ENCODE data around the gene LIN37.
"Not testable (repeated sequence)": the region's sequence is repeated elsewhere in the genome, so short reads cannot be mapped to it uniquely, and the experiment has no call there.

The LIN37 gene

GRCh38 chr19:35766571-35767104, 18.3 kb downstream of the LIN37 start:
- no peak overlapping the region for H3K4ac ChIP-seq (ENCODE audit: low read depth, low read length)
- no peaks in the 10 kb centered on the region for H3K79me1 ChIP-seq (ENCODE audit: low read length)
- no peak overlapping the region for H2BK12ac ChIP-seq (ENCODE audit: low read length)
- H3K9ac ChIP-seq (ENCODE audit: low read length) = no peak overlapping the region
- no CpG with 5 or more reads among the region's 11 CpGs for WGBS (ENCODE audit: extremely low coverage, insufficient coverage, insufficient read length)
- no peak overlapping the region for H4K12ac ChIP-seq (ENCODE audit: low read depth, low read length)
- H3K79me2 ChIP-seq (ENCODE audit: control insufficient read depth, insufficient read depth, low read length, poor library complexity) = no peaks in the 10 kb centered on the region
- no peak overlapping the region for H2AK5ac ChIP-seq (ENCODE audit: low read length)
- no peak overlapping the region for H2BK5ac ChIP-seq (ENCODE audit: low read depth, low read length, poor library complexity)
- H2BK120ac ChIP-seq (ENCODE audit: insufficient read depth, low read length, poor library complexity) = no peak overlapping the region
- no peaks in the 10 kb centered on the region for H3K27me3 ChIP-seq (ENCODE audit: insufficient read depth, low read length)
- no peak for DNase-seq
- no peak overlapping the region for H4K91ac ChIP-seq (ENCODE audit: low read depth, low read length)
- H3K18ac ChIP-seq (ENCODE audit: low read length) = no peak overlapping the region
- H3K23ac ChIP-seq (ENCODE audit: low read length) = no peak overlapping the region
- H3K9me3 ChIP-seq (ENCODE audit: insufficient read depth, low read depth, low read length) = peaks cover 2% of the 10 kb centered on the region
- no peak overlapping the region for H3K4me2 ChIP-seq (ENCODE audit: low read length)
- H3K27ac ChIP-seq (ENCODE audit: low read depth, low read length) = no peak overlapping the region
- H4K8ac ChIP-seq (ENCODE audit: low read depth, low read length) = no peak overlapping the region
- no peak overlapping the region for H3K4me3 ChIP-seq (ENCODE audit: low read depth, low read length)
- peaks cover 42 to 53% of the 10 kb centered on the region in 2 experiments for H3K36me3 ChIP-seq (ENCODE audit: control insufficient read depth in 1 of 2, insufficient read depth in 2 of 2, low read length in 2 of 2)
- H2AFZ ChIP-seq (ENCODE audit: insufficient read depth, low read length, poor library complexity) = no peak overlapping the region
- no peak overlapping the region for H3K14ac ChIP-seq (ENCODE audit: low read length)
- H3K4me1 ChIP-seq (ENCODE audit: control insufficient read depth in 1 of 2, insufficient read depth in 2 of 2, low read length in 2 of 2) = peaks cover 0 to 2% of the 10 kb centered on the region in 2 experiments

- Histone ChIP-seq H4K12ac (ENCODE audit: low read depth, low read length) (no peak overlapping the region), H3K4ac (ENCODE audit: low read depth, low read length) (no peak overlapping the region), H3K9ac (ENCODE audit: low read length) (no peak overlapping the region), H3K79me2 (ENCODE audit: control insufficient read depth, insufficient read depth, low read length, poor library complexity) (no peaks in the 10 kb centered on the region), H4K91ac (ENCODE audit: low read depth, low read length) (no peak overlapping the region), H2BK120ac (ENCODE audit: insufficient read depth, low read length, poor library complexity) (no peak overlapping the region), H3K27ac (ENCODE audit: low read depth, low read length) (no peak overlapping the region), H4K8ac (ENCODE audit: low read depth, low read length) (no peak overlapping the region), H3K36me3 (ENCODE audit: control insufficient read depth in 1 of 2, insufficient read depth in 2 of 2, low read length in 2 of 2) (peaks cover 38 to 46% of the 10 kb centered on the region in 2 experiments), H2BK12ac (ENCODE audit: low read length) (no peak overlapping the region), H3K4me3 (ENCODE audit: low read depth, low read length) (no peak overlapping the region), H3K4me2 (ENCODE audit: low read length) (no peak overlapping the region), H3K27me3 (ENCODE audit: insufficient read depth, low read length) (no peaks in the 10 kb centered on the region), H3K14ac (ENCODE audit: low read length) (no peak overlapping the region), H2AK5ac (ENCODE audit: low read length) (no peak overlapping the region), H3K4me1 (ENCODE audit: control insufficient read depth in 1 of 2, insufficient read depth in 2 of 2, low read length in 2 of 2) (peaks cover 0 to 2% of the 10 kb centered on the region in 2 experiments), H3K18ac (ENCODE audit: low read length) (no peak overlapping the region), H2AFZ (ENCODE audit: insufficient read depth, low read length, poor library complexity) (no peak overlapping the region), H3K23ac (ENCODE audit: low read length) (no peak overlapping the region), H3K9me3 (ENCODE audit: insufficient read depth, low read depth, low read length) (peaks cover 2% of the 10 kb centered on the region), H3K79me1 (ENCODE audit: low read length) (no peaks in the 10 kb centered on the region), H2BK5ac (ENCODE audit: low read depth, low read length, poor library complexity) (no peak overlapping the region)
- no CpG with 5 or more reads among the region's 34 CpGs for WGBS (ENCODE audit: extremely low coverage, insufficient coverage, insufficient read length)
- DNase-seq = no peak
These were observed 19.1 kb downstream of the LIN37 start for GRCh38 chr19:35767288-35768081.

- H4K12ac ChIP-seq (ENCODE audit: low read depth, low read length) = no peak overlapping the region
- no peak overlapping the region for H3K27ac ChIP-seq (ENCODE audit: low read depth, low read length)
- H2AFZ ChIP-seq (ENCODE audit: insufficient read depth, low read length, poor library complexity) = no peak overlapping the region
- no peak overlapping the region for H2BK12ac ChIP-seq (ENCODE audit: low read length)
- H2AK5ac ChIP-seq (ENCODE audit: low read length) = no peak overlapping the region
- no peak overlapping the region for H2BK5ac ChIP-seq (ENCODE audit: low read depth, low read length, poor library complexity)
- no peak overlapping the region for H4K91ac ChIP-seq (ENCODE audit: low read depth, low read length)
- H3K4me2 ChIP-seq (ENCODE audit: low read length) = no peak overlapping the region
- H3K9me3 ChIP-seq (ENCODE audit: insufficient read depth, low read depth, low read length) = peaks cover 2% of the 10 kb centered on the region
- no peaks in the 10 kb centered on the region for H3K79me2 ChIP-seq (ENCODE audit: control insufficient read depth, insufficient read depth, low read length, poor library complexity)
- no peak overlapping the region for H3K4me3 ChIP-seq (ENCODE audit: low read depth, low read length)
- no peak overlapping the region for H3K18ac ChIP-seq (ENCODE audit: low read length)
- no peak overlapping the region for H4K8ac ChIP-seq (ENCODE audit: low read depth, low read length)
- H3K23ac ChIP-seq (ENCODE audit: low read length) = no peak overlapping the region
- H3K4ac ChIP-seq (ENCODE audit: low read depth, low read length) = no peak overlapping the region
- no CpG with 5 or more reads among the region's 15 CpGs for WGBS (ENCODE audit: extremely low coverage, insufficient coverage, insufficient read length)
- H3K27me3 ChIP-seq (ENCODE audit: insufficient read depth, low read length) = no peaks in the 10 kb centered on the region
- H3K4me1 ChIP-seq (ENCODE audit: control insufficient read depth in 1 of 2, insufficient read depth in 2 of 2, low read length in 2 of 2) = peaks cover 0 to 2% of the 10 kb centered on the region in 2 experiments
- H3K9ac ChIP-seq (ENCODE audit: low read length) = no peak overlapping the region
- DNase-seq = no peak
- no peak overlapping the region for H2BK120ac ChIP-seq (ENCODE audit: insufficient read depth, low read length, poor library complexity)
- H3K36me3 ChIP-seq (ENCODE audit: control insufficient read depth in 1 of 2, insufficient read depth in 2 of 2, low read length in 2 of 2) = peaks cover 38 to 46% of the 10 kb centered on the region in 2 experiments
- H3K79me1 ChIP-seq (ENCODE audit: low read length) = no peaks in the 10 kb centered on the region
- no peak overlapping the region for H3K14ac ChIP-seq (ENCODE audit: low read length)
These were observed 19.7 kb downstream of the LIN37 start for GRCh38 chr19:35768082-35768421.

- H2BK5ac ChIP-seq (ENCODE audit: low read depth, low read length, poor library complexity); H3K79me1 ChIP-seq (ENCODE audit: low read length); H3K79me2 ChIP-seq (ENCODE audit: control insufficient read depth, insufficient read depth, low read length, poor library complexity); H4K91ac ChIP-seq (ENCODE audit: low read depth, low read length); H3K4me3 ChIP-seq (ENCODE audit: low read depth, low read length); H2BK12ac ChIP-seq (ENCODE audit: low read length); H3K4me2 ChIP-seq (ENCODE audit: low read length); H4K8ac ChIP-seq (ENCODE audit: low read depth, low read length); H2AK5ac ChIP-seq (ENCODE audit: low read length); H3K9ac ChIP-seq (ENCODE audit: low read length); H4K12ac ChIP-seq (ENCODE audit: low read depth, low read length); H3K14ac ChIP-seq (ENCODE audit: low read length); H3K18ac ChIP-seq (ENCODE audit: low read length); H3K23ac ChIP-seq (ENCODE audit: low read length); DNase-seq; H2BK120ac ChIP-seq (ENCODE audit: insufficient read depth, low read length, poor library complexity); H3K4ac ChIP-seq (ENCODE audit: low read depth, low read length); H3K9me3 ChIP-seq (ENCODE audit: insufficient read depth, low read depth, low read length); H2AFZ ChIP-seq (ENCODE audit: insufficient read depth, low read length, poor library complexity); H3K27me3 ChIP-seq (ENCODE audit: insufficient read depth, low read length); H3K27ac ChIP-seq (ENCODE audit: low read depth, low read length): not testable (repeated sequence)
- Histone ChIP-seq H3K36me3 (ENCODE audit: control insufficient read depth in 1 of 2, insufficient read depth in 2 of 2, low read length in 2 of 2) (peaks cover 8 to 15% of the 10 kb centered on the region in 2 experiments), H3K4me1 (ENCODE audit: control insufficient read depth in 1 of 2, insufficient read depth in 2 of 2, low read length in 2 of 2) (peaks cover 2 to 11% of the 10 kb centered on the region in 2 experiments)
- WGBS (ENCODE audit: extremely low coverage, insufficient coverage, insufficient read length) = no CpG with 5 or more reads among the region's 5 CpGs
These were observed 24.0 kb downstream of the LIN37 start for GRCh38 chr19:35772362-35772761.
